ENCODE results near the gene PHC1. TPM values are rescaled to one million over a fixed set of nuclear protein-coding genes. Genes with fewer than 3 reads are reported as not detected.
"Not testable (repeated sequence)": the region's sequence is repeated elsewhere in the genome, so short reads cannot be mapped to it uniquely, and the experiment has no call there.

The PHC1 gene
- total RNA-seq, 2 donors from 2014 or later = 27.0 to 34.5 TPM

DNA sequence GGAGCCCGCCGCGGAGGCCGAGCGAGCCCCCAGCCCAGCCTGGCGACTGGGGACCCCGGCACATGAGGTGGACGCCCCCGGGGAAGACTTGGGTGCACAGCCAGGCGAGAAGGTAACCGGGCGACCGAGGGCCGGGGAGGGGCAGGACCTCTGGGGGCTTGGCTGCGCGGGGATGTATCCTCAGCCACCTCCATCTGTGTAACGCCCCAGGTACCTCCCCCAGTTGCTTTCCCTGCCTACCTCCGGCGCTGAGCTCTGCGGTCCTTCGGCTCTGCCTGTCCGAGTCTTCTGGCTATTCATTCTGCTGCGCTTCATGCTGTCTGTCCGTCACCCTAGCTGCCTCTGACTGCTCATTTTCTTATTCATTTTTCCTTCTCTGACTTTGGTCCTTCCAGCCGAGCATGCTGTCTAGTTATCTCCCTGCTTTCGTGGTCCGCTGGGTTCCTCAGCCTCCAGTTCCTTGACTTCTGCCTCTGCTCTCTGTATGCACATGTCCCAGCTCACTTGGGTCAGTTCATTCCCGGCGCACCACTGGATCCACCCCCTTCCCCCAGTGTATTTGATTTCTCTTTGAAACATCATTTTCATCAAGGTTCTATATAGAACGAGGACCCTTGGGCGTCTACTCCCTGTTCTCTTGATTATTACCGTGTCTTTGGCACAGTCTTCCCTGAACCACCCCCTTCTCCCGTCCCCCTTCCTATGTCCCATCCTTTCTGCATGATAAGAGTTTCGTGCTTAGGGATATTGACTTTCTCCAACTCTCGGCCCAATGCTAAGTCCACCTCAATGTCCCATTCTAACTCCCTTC is 612 bp downstream of the PHC1 start:
- Histone ChIP-seq H3K4me3 (peak overlapping the region; percentile 41 to 81), H3K4me1 (peaks cover 28% of the 10 kb centered on the region), H3K27ac (peak overlapping the region in 3 of 4 donors; percentile 51 to 87 (median 79)), H3K36me3 (replicated peaks in 1 of 2; ENCODE audit: insufficient read depth in 1 of 2, low read depth in 2 of 2) (no peaks in the 10 kb centered on the region), H3K27me3 (no peaks in the 10 kb centered on the region), H3K9me3 (no peaks in the 10 kb centered on the region)
- ATAC-seq (peak; percentile 76), DNase-seq (peak; percentile 50 to 64 (median 54))
- TF ChIP-seq POLR2A (IDR thresholded peaks at IDR 0.05) = no peak
- TF ChIP-seq, protein P1, sequence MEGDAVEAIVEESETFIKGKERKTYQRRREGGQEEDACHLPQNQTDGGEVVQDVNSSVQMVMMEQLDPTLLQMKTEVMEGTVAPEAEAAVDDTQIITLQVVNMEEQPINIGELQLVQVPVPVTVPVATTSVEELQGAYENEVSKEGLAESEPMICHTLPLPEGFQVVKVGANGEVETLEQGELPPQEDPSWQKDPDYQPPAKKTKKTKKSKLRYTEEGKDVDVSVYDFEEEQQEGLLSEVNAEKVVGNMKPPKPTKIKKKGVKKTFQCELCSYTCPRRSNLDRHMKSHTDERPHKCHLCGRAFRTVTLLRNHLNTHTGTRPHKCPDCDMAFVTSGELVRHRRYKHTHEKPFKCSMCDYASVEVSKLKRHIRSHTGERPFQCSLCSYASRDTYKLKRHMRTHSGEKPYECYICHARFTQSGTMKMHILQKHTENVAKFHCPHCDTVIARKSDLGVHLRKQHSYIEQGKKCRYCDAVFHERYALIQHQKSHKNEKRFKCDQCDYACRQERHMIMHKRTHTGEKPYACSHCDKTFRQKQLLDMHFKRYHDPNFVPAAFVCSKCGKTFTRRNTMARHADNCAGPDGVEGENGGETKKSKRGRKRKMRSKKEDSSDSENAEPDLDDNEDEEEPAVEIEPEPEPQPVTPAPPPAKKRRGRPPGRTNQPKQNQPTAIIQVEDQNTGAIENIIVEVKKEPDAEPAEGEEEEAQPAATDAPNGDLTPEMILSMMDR (IDR thresholded peaks at IDR 0.05) = no peak
- 1 to 4% methylated on average over 19 to 24 of the region's 35 CpGs for WGBS, 2 donors
- intact Hi-C loops (cut with DNase I) = no loop called here

DNA sequence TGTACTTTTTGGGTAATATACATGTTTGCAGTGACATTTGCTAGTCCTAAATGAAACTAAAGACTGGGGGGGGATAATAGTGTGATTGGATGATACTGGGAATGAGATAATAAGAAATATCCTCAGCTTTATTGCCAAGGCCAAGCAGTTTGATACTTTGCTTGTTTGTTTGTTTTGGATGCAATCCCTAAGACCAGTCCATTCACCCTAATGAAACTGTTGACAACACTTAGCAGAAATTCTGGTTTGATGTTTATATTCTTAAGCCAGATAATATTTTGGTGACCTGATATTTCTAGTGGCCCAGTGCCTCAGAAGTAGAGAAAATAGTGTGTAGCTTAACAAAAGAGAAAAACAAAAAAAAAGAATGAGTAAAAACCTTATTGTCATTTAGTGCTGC is 1.8 kb downstream of the PHC1 start:
- Histone ChIP-seq H3K27me3 (no peaks in the 10 kb centered on the region), H3K4me1 (peaks cover 28% of the 10 kb centered on the region), H3K27ac (no peak overlapping the region), H3K4me3 (no peak overlapping the region), H3K9me3 (no peaks in the 10 kb centered on the region), H3K36me3 (replicated peaks in 1 of 2; ENCODE audit: insufficient read depth in 1 of 2, low read depth in 2 of 2) (peaks cover 0 to 2% of the 10 kb centered on the region in 2 donors)
- DNase-seq = no peak
- TF ChIP-seq POLR2A (IDR thresholded peaks at IDR 0.05) = no peak
- TF ChIP-seq, protein P1 (IDR thresholded peaks at IDR 0.05) = no peak
- intact Hi-C loops (cut with DNase I) = no loop called here
- ATAC-seq = no peak

DNA sequence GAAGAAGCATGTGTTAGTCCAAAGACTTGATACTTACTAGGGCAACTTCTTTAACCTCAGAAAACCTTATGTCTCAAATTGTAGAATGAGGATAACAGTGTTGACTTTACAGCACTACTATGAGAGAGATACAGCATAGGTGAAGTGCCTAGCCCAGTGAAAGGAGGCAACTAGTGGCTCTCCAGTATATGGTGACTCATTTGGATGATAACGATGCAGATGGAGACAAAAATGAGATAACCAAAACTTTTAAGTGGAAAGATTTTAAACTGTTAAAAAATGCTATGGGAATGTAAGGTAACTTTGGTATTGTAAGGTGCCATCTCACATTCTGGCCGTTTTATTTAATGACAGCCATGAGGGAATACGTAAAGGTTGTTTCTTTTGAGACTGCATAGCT is 2.7 kb downstream of the PHC1 start:
- no peak for DNase-seq
- H3K36me3 ChIP-seq (replicated peaks in 1 of 2; ENCODE audit: insufficient read depth in 1 of 2, low read depth in 2 of 2) = peaks cover 0 to 2% of the 10 kb centered on the region in 2 donors
- H3K4me3 ChIP-seq = no peak overlapping the region
- no peak overlapping the region for H3K27ac ChIP-seq
- no peaks in the 10 kb centered on the region for H3K9me3 ChIP-seq
- peaks cover 28% of the 10 kb centered on the region for H3K4me1 ChIP-seq
- intact Hi-C loops (cut with DNase I) = no loop called here
- 69 to 74% methylated on average over 3 of the region's 3 CpGs for WGBS, 2 donors
- no peak for TF ChIP-seq POLR2A (IDR thresholded peaks at IDR 0.05)
- TF ChIP-seq, protein P1 (IDR thresholded peaks at IDR 0.05) = no peak
- no peaks in the 10 kb centered on the region for H3K27me3 ChIP-seq
- ATAC-seq = no peak

- DNase-seq = no peak
- intact Hi-C loops (cut with DNase I) = no loop called here
- peaks cover 2 to 4% of the 10 kb centered on the region in 2 donors for H3K36me3 ChIP-seq (replicated peaks in 1 of 2; ENCODE audit: insufficient read depth in 1 of 2, low read depth in 2 of 2)
- H3K9me3 ChIP-seq = no peaks in the 10 kb centered on the region
- H3K4me3 ChIP-seq = no peak overlapping the region
- no peak overlapping the region for H3K27ac ChIP-seq
- no peak for ATAC-seq
- no peak for TF ChIP-seq POLR2A (IDR thresholded peaks at IDR 0.05)
- TF ChIP-seq, protein P1 (IDR thresholded peaks at IDR 0.05) = no peak
- peaks cover 25% of the 10 kb centered on the region for H3K4me1 ChIP-seq
- H3K27me3 ChIP-seq = no peaks in the 10 kb centered on the region
- WGBS, 2 donors = 44 to 67% methylated on average over 1 of the region's 1 CpG
Measured at GRCh38 chr12:8917751-8918150, 3.4 kb downstream of the PHC1 start.

GRCh38 chr12:8919643-8920042 is 5.3 kb downstream of the PHC1 start:
- WGBS, 2 donors = 66 to 70% methylated on average over 3 to 4 of the region's 4 CpGs
- H3K27ac ChIP-seq; ATAC-seq; H3K36me3 ChIP-seq (replicated peaks in 1 of 2; ENCODE audit: insufficient read depth in 1 of 2, low read depth in 2 of 2); DNase-seq; H3K9me3 ChIP-seq; H3K27me3 ChIP-seq; H3K4me3 ChIP-seq; intact Hi-C loops (cut with DNase I): not testable (repeated sequence)
- H3K4me1 ChIP-seq = peaks cover 12% of the 10 kb centered on the region

All from body of pancreas (tissue), 4 donors.